ENCODE results near the gene DCP1B.
"Not testable (repeated sequence)": the region's sequence is repeated elsewhere in the genome, so short reads cannot be mapped to it uniquely, and the experiment has no call there.

Gene DCP1B

DNA sequence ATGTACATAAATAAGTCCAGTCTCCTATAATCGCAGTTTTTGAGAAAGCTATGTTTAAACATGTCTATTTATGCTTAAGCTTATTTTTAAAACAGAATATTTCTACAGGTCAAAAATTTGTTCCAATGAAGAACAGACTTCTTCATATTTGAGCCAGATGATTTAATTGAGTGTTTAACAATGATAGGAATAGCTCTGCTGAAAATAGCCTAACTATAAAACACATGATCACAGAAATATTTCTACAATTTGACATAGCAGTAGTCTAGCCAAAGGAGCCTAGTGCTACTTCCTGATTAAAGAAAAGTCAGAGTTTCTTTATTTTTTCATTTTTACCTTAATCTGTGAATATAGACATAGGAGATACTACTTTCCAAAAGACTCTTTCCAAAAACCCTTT, 29.4 kb downstream of the DCP1B start:
- peak; percentile 61 for FAIRE-seq

- FAIRE-seq, result peak; percentile 99
Measured at GRCh38 chr12:1972856-1973317, 31.4 kb downstream of the DCP1B start.

GRCh38 chr12:1972260-1972659, 32.0 kb downstream of the DCP1B start:
- FAIRE-seq, result no peak

DNA sequence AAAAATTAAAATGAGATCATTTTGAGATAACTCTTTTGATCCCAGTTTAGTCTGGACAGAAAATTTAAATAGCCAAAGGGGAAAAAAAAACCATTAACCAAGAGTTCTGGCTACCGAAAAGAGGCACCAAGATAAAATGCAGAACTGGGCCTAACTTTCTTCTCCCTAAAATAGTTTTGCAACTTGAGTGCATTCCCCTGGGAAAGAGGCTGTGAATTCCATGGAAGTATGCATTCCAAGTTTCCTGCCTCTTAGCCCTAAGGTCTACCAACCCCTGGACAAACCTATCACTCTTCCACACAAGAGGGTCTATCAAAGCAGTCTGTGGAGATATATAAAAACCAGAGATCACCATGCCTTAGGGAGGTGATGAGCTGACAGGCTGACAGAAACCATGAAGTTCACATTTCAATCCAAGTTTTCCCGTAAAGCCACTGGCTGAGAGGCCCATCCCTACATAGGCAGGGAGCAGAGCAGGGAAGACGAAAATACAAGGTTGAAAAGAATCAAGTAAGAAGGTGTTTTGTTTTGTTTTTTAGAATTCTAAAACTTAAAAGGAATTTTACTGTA, 33.8 kb downstream of the DCP1B start:
- no peak for FAIRE-seq

GRCh38 chr12:1966561-1967226, 37.6 kb downstream of the DCP1B start:
- no peak for FAIRE-seq

DNA sequence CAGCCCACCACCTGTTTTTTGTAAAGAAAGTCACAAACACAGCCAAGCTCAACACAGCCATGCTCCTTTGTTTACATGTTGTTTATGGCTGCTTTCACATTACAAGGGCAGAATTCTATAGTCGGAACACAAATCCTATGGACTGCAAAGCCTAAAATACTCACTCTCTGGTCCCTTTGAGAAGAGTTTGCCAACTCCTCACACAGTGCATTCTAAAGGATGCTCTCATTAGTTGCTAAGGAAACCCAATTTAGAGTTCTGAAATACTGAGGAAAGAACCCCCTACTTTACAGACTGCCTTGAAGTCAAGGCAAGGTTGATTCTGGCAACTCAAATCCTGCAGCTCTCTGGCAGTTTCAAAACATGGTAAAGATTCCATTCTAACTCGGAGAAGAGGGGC, 38.3 kb downstream of the DCP1B start:
- no peak for FAIRE-seq

GRCh38 chr12:1962051-1963020, 41.9 kb downstream of the DCP1B start:
- no peak for FAIRE-seq

DNA sequence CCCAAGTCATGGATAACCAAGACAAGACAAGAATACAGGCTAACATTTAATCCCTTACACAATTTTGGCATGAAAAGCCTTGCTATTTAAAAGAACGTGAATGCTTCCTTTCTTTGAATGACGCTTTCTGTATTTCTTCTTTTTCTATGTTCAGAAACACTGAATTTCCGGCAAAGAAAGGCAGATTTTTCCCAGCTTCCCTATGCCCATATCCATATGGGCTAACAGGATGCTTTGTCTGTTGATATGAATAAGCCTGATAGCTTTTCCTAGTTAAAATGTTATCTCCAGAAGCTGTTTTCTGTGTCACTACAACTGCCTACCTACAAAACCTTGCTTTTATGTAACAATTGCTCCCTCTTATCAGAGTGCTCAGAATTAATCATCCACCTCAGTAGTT, 47.5 kb downstream of the DCP1B start:
- no peak for FAIRE-seq

- FAIRE-seq, result no peak
Measured at GRCh38 chr12:1949771-1950470, 54.3 kb downstream of the DCP1B start.

- FAIRE-seq, result no peak
Measured at GRCh38 chr12:1948883-1949282, 55.4 kb downstream of the DCP1B start.

DNA sequence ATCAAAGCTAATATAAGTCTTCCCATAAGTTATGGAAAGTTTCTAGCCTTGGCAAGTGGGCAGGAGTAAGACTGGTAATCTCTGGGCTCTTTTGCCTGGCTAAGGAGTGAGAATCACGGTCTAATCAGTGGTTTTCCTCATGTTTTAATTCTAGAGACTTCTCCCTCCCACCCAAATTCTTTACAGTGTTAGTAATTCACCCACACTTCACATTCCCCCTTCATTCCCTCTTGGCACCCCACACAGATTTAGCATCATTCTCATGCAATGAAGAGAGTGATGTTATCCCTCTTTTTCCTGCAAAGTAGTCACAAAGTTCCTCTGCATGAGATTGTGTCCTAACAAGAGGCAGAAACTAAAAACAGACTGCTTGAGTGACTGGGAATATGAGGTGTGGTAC, 57.2 kb downstream of the DCP1B start:
- no peak for FAIRE-seq

- FAIRE-seq, result no peak
Measured at GRCh38 chr12:1946296-1946695, 58.0 kb downstream of the DCP1B start.

GRCh38 chr12:1945502-1945901, 58.8 kb downstream of the DCP1B start:
- FAIRE-seq, result not testable (repeated sequence)

DNA sequence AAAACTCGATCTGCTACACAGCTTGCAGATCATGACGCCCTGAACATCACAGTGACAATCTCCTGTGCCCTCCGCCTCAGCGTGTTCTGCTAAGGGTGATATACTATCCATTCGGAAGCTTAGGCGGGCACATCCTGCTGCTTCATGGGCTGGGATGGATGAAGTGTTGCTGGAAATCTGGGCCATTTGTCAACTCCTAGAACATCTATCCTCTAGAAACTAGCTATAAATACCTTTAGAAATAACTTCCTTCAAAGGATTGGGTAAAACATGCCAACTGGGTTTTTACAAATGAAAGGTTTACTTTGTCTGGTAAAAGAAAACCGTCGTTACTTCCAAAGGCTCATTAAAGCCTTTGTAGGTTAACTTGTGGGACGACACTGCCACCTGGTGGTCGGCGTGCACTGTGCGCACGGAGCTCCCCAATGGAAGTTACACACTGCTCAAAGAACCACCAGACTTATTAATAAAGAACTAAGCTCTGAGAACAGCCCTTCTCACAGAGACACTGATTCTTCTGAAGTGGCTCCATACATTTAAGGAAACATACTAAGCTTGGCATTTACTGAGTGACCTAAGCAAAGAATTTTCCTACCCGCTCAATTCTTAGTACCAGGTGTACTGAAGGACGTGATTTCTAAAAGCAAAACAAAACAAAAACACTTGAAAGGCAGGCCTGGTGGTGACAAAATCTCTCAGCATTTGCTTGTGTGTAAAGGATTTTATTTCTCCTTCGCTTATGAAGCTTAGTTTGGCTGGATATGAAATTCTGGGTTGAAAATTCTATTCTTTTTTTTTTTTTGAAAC, 64.3 kb downstream of the DCP1B start:
- peak; percentile 76 for FAIRE-seq

DNA sequence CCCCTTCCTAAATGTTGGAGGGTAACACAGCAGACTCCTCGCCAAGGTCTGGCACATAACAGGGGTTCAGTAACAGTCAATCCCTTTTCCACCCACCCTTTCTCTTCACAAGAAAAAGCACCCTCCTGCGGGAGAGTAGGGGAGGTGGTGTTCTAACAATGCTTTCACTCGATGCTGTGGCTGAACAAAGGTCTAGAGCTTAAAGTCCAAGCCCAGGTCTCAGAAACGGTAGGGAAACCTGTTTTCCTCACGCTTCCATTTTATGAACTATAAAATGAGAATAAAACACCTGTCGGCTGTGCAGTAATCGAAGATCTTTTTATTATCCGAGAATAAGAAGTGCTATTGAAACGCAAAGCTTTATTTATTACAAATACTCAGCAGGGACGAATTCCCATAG, 64.9 kb downstream of the DCP1B start:
- FAIRE-seq, result no peak

GRCh38 chr12:1937481-1938224, 66.6 kb downstream of the DCP1B start:
- FAIRE-seq, result no peak

DNA sequence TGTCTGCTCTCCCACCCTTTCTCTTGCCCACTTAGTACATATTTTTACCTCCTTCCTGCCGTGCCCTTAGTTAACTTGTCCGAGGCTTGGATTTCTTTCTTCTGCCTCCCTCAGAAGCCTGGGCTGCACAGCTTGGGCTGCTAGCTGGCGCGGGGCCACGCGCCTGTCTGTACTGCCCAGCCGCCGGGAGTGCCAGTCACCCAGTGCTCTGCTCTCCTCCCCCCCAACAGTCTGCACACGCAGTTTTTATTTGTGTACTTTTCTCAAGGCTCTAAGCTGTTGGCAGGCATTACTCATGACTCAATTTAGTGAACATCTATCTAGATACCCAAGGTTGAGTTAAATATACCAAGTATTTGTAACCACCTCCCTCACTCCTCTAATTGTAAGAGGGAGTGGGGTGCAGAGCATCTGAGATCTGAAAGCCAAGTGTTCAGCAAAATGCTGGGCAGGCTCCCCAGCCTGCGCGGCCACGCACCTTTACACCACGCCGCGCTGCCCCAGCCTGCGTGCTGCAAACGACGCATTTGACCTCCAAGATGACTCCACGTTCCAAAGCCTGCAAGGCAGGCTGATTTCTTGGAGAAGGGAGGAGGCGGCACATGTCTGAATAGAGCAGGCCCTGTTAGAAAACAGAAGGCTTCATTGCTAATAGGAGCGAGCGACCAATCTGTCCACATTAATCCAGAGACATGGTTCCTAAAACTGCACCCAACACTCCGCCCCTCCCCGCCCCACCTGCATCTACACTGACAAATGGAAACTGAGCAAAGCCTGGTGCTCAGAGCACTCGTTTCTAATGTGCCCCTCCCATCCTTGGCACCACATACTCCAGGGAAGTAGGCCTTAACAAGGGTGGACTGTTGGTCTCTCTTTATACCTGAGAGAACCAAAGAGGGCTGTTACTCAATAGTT, 67.6 kb downstream of the DCP1B start:
- no peak for FAIRE-seq

GRCh38 chr12:1935700-1936378, 68.4 kb downstream of the DCP1B start:
- FAIRE-seq, result no peak

GRCh38 chr12:1935242-1935641, 69.0 kb downstream of the DCP1B start:
- no peak for FAIRE-seq

DNA sequence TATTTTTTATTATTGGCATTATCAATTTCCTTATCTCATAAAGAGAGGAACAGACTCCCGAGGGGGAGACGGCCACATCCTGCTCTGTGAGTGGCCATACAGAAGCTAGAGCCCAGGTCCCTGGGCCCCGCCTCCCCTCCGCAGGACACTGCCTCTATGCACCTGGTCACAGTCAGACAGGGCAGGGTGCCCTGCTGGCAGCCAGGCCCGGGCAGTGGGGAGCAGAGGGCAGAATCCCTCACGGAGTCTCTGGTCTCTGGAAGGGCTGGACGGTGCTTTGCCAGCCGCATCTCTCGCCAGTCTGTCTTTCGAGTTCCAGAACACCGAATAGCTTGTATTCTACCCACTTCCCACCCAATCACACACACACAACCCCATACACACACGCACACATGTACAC, 69.4 kb downstream of the DCP1B start:
- FAIRE-seq, result no peak

Data from endometrium (tissue), 2 donors.